Loucy (cell line): ENCODE data around the gene GSTM3.

Experiments used
- CTCF ChIP-seq: fragments of 200-600 bp; sonication (generic); conservative IDR thresholded peaks from 2 replicates; pipeline ENCODE4 v1.5.1; 2014; ENCODE audit warnings: mild to moderate bottlenecking, antibody characterized with exemption, low read length
- EZH2phosphoT487 ChIP-seq: fragments of 200-600 bp; IDR thresholded peaks from 2 replicates; pipeline ENCODE4 v1.6.1; 2018; ENCODE audit warnings: antibody characterized with exemption, mild to moderate bottlenecking, moderate library complexity, borderline replicate concordance

- TF ChIP-seq CTCF (no peak), EZH2phosphoT487 (no peak)
Measured at GRCh38 chr1:109781806-109782205, 41.0 kb upstream of the GSTM3 start.
